ENCODE data around the gene HEATR1. TPM values are rescaled to one million over a fixed set of nuclear protein-coding genes. Genes with fewer than 3 reads are reported as not detected.

HEATR1 gene
- total RNA-seq, 4 donors from 2014 or later = 12.7 to 18.3 (median 16.8) TPM

DNA sequence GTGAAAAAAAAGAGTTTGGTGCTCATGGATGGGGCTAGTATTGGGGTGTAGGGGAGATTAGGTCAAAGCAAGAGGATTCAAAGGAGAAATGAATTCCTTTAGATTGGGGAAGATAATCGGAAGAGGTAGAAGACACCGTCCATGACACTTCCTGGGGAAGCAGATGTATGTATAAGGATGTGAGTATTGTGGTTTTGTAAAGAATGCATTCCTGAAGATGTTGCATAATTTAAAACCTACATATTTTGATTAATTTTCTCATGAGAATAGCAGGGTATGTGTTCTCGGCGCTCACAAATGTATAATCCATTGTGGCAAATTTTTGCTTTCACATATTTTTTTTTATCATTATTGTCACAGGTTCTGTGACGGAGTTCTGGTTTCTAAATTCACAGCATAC lies 86.0 kb downstream of the HEATR1 start:
- intact Hi-C loops (cut with DNase I; ENCODE audit: low total_unique reads) = no loop called here
- DNase-seq (ENCODE audit: low spot score in 2 of 2) = no peak
- WGBS, 2 donors = 71 to 78% methylated on average over 5 of the region's 5 CpGs
- no peak overlapping the region for H3K4me3 ChIP-seq (ENCODE audit: low read depth, poor library complexity, severe bottlenecking)
- TF ChIP-seq, protein P1, sequence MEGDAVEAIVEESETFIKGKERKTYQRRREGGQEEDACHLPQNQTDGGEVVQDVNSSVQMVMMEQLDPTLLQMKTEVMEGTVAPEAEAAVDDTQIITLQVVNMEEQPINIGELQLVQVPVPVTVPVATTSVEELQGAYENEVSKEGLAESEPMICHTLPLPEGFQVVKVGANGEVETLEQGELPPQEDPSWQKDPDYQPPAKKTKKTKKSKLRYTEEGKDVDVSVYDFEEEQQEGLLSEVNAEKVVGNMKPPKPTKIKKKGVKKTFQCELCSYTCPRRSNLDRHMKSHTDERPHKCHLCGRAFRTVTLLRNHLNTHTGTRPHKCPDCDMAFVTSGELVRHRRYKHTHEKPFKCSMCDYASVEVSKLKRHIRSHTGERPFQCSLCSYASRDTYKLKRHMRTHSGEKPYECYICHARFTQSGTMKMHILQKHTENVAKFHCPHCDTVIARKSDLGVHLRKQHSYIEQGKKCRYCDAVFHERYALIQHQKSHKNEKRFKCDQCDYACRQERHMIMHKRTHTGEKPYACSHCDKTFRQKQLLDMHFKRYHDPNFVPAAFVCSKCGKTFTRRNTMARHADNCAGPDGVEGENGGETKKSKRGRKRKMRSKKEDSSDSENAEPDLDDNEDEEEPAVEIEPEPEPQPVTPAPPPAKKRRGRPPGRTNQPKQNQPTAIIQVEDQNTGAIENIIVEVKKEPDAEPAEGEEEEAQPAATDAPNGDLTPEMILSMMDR (IDR thresholded peaks at IDR 0.05) = no peak
- TF ChIP-seq POLR2A (IDR thresholded peaks at IDR 0.05) = no peak

DNA sequence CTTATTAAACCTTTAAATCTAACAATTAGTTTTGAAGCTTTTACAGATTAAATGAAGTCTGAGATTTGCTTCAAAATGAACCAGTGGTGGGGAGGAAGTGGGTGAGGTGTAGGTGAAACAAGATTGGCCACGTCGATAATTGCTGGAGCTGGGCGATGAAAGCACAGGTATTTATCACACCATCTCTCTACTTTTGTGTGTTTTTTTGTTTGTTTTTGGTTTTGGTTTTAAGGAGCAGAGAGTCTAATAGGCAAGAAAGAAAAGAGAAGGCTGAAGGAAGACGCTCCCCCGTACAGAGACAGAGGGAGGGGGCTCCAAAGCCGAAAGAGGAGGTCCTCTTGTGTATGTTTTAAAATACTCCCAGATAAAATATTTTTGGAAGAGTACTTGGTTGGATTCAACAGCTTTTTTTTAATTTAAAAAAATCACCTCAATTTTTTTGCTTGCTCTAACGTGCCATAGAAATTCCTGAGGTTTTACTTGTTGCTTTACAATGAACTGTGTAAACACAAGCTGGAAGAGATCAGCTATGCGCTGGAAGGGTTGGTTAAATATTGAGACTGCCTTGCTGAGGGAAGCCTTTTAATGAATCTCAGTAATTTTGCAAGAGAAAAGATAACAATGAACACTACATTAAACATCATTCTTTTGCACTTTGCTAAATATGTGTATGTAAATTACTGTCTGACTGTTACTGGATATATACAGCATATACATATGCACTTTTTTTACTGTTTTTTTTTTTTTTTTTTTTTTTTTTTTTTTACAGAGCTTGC lies 87.2 kb downstream of the HEATR1 start:
- no peak for TF ChIP-seq POLR2A (IDR thresholded peaks at IDR 0.05)
- TF ChIP-seq, protein P1 (IDR thresholded peaks at IDR 0.05) = no peak
- H3K4me3 ChIP-seq (ENCODE audit: low read depth, poor library complexity, severe bottlenecking) = no peak overlapping the region
- intact Hi-C loops (cut with DNase I; ENCODE audit: low total_unique reads) = no loop called here
- 27 to 30% methylated on average over 8 of the region's 8 CpGs for WGBS, 2 donors
- no peak for DNase-seq (ENCODE audit: low spot score in 2 of 2)

DNA sequence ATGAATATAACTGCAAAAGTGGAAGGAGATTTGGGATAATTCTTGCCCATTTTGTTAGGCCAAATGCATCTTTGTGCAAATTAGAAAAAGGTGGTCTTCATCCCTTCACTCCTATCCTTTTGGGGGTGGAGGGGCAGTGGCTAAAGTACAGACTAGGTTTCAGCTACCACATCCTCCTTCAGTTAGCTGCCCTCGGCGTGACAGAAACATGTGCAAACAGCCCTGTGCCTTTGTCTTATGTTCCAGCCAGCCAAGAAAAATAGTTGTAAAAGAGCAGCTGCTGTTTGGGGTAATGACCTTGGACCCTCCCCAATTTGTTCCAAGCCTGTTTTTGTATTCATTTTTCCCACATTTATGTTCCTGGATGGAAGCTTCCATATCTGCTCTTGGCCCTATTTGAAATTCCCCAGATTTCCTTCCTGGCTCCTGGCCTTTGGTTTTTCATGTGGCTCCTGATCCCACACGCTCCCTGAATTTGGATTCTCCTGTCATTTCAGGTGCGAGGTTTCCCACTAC lies 88.8 kb downstream of the HEATR1 start:
- no peak for TF ChIP-seq POLR2A (IDR thresholded peaks at IDR 0.05)
- TF ChIP-seq, protein P1 (IDR thresholded peaks at IDR 0.05) = no peak

DNA sequence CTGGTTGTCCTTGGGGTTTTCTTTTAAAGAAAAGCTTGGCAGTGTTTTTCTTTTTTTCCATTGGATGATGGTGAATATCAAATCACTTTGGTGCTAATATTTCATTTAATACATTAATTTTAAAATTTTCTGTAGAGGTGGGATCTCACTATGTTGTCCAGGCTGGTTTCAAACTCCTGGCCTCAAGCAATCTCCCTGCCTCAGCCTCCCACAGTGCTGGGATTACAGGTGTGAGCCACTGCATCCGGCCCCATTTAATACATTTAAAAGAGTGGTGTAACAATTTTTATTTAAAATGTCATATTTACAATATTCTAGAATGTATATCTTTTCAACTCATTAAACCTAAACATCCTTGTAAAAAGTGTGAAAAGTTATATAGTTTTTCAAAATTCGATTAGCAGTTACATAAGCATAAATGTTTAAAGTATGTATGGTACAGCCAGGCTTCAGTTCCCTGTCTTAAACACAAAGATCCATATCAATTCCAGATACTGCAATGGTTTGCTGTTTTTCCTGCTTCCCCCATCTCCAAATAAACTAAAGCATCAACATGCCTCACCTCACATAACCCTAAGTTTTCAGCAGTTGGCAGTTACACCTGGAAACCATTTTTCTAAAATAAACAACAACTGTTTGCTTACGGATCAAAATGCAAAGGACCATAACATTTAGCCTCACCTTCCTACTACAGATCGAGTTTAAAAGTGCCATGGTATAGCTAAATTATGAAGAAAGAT lies 89.4 kb downstream of the HEATR1 start:
- intact Hi-C loops (cut with DNase I; ENCODE audit: low total_unique reads) = no loop called here
- H3K4me3 ChIP-seq (ENCODE audit: low read depth, poor library complexity, severe bottlenecking) = no peak overlapping the region
- WGBS, 2 donors = 58 to 59% methylated on average over 4 of the region's 4 CpGs
- no peak for DNase-seq (ENCODE audit: low spot score in 2 of 2)
- TF ChIP-seq POLR2A (IDR thresholded peaks at IDR 0.05) = no peak
- TF ChIP-seq, protein P1 (IDR thresholded peaks at IDR 0.05) = no peak

More for the DNA sequence above, 88.8 kb downstream of the HEATR1 start:
- intact Hi-C loops (cut with DNase I; ENCODE audit: low total_unique reads) = no loop called here
- no peak overlapping the region for H3K4me3 ChIP-seq (ENCODE audit: low read depth, poor library complexity, severe bottlenecking)
- DNase-seq (ENCODE audit: low spot score in 2 of 2) = no peak
- WGBS, 2 donors = 32 to 63% methylated on average over 4 of the region's 4 CpGs

DNA sequence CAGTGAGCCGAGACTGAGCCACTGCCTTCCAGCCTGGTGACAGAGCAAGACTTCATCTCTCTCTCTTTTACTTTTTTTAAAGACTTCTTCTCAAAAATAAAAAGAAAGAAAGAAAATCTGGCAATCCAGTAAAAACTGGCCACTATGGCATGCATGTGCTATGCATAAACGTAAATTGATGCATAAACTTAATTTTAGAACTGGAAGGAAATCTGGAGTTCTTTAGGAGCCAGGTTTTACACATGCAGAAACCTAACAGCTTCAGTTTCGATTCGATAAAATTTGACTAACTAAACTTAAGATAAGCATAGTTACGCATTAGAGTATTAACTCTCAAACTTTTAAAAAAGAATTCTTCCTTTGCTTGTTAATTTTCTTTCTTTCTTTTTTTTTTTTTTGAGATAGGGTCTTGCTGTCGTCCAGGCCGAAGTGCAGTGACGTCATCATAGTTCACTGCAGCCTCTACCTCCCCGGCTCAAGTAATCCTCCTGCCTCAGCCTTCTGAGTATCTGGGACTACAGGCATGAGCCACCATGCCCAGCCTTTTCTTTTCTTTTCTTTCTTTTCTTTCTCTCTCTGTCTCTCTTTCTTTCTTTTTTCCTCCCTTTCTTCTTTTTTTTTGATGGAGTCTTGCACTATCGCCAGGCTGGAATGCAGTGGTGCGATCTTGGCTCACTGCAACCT lies 92.4 kb downstream of the HEATR1 start:
- no peak overlapping the region for H3K4me3 ChIP-seq (ENCODE audit: low read depth, poor library complexity, severe bottlenecking)
- 87 to 91% methylated on average over 11 of the region's 11 CpGs for WGBS, 2 donors
- intact Hi-C loops (cut with DNase I; ENCODE audit: low total_unique reads) = no loop called here
- no peak for DNase-seq (ENCODE audit: low spot score in 2 of 2)
- TF ChIP-seq, protein P1 (IDR thresholded peaks at IDR 0.05) = no peak
- no peak for TF ChIP-seq POLR2A (IDR thresholded peaks at IDR 0.05)

Data from lower leg skin (tissue), 4 donors.